HepG2 (cell line): ENCODE measurements around the gene DDAH2. TPM values are rescaled to one million over a fixed set of nuclear protein-coding genes. Genes with fewer than 3 reads are reported as not detected.
A peak's percentile ranks its signal among the peaks of the same experiment; 100 is the strongest.

Source experiments
- CTCF ChIP-seq: sonication (generic); formaldehyde crosslinking; IDR thresholded peaks from 2 replicates; pipeline ENCODE4 v1.5.0; 2020; ENCODE audit warnings: mild to moderate bottlenecking, missing genetic modification reagents, moderate library complexity
- FOXM1 ChIP-seq: sonication (generic); formaldehyde crosslinking; IDR thresholded peaks from 2 replicates; pipeline ENCODE4 v1.5.0; 2020; ENCODE audit warnings: missing genetic modification reagents
- FOXP4 ChIP-seq: sonication (generic); formaldehyde crosslinking; IDR thresholded peaks from 2 replicates; pipeline ENCODE4 v1.4.0; 2020; ENCODE audit warnings: missing genetic modification reagents
- KLF12 ChIP-seq: sonication (generic); formaldehyde crosslinking; IDR thresholded peaks from 2 replicates; pipeline ENCODE4 v1.4.0; 2020; ENCODE audit warnings: missing genetic modification reagents, borderline replicate concordance
- NFAT5 ChIP-seq: sonication (generic); formaldehyde crosslinking; IDR thresholded peaks from 2 replicates; pipeline ENCODE4 v1.4.0; 2020; ENCODE audit warnings: missing genetic modification reagents
- NR2F6 ChIP-seq, 2 experiments: IDR thresholded peaks; 2 replicates each; pipeline ENCODE4 v1.6.1; 2016; ENCODE audit warnings: antibody characterized with exemption in 1 of 2, mild to moderate bottlenecking in 1 of 2
- NR3C1 ChIP-seq: sonication (generic); formaldehyde crosslinking; IDR thresholded peaks from 2 replicates; pipeline ENCODE4 v1.4.0; 2020; ENCODE audit warnings: missing genetic modification reagents
- SKIL ChIP-seq: sonication (generic); formaldehyde crosslinking; IDR thresholded peaks from 2 replicates; pipeline ENCODE4 v1.8.0; 2022; ENCODE audit warnings: missing genetic modification reagents, mild to moderate bottlenecking, moderate library complexity, borderline replicate concordance
- ZKSCAN8 ChIP-seq: IDR thresholded peaks from 2 replicates; pipeline ENCODE4 v1.6.1; 2016; ENCODE audit warnings: borderline replicate concordance, missing genetic modification reagents, missing compliant biosample characterization
- ZNF121 ChIP-seq: sonication (generic); formaldehyde crosslinking; IDR thresholded peaks from 2 replicates; pipeline ENCODE4 v1.5.0; 2020; ENCODE audit warnings: mild to moderate bottlenecking, missing genetic modification reagents
- ZNF468 ChIP-seq: sonication (generic); formaldehyde crosslinking; IDR thresholded peaks from 2 replicates; pipeline ENCODE4 v1.8.0; 2022; ENCODE audit warnings: mild to moderate bottlenecking, moderate library complexity, missing genetic modification reagents
- ZNF543 ChIP-seq: sonication (generic); formaldehyde crosslinking; IDR thresholded peaks from 2 replicates; pipeline ENCODE4 v1.4.0; 2020; ENCODE audit warnings: mild to moderate bottlenecking, missing genetic modification reagents
- ZNF639 ChIP-seq: conservative IDR thresholded peaks from 2 replicates; pipeline ENCODE4 v1.6.1; 2018; ENCODE audit warnings: missing genetic modification reagents
- ZNF710 ChIP-seq: sonication (generic); formaldehyde crosslinking; IDR thresholded peaks from 2 replicates; pipeline ENCODE4 v1.5.0; 2020; ENCODE audit warnings: mild to moderate bottlenecking, missing genetic modification reagents, borderline replicate concordance
- polyA plus RNA-seq, 8 experiments: library from polyadenylated mRNA; depleted of rRNA in 3 of 8; stranded (reverse) in 7 of 8; unstranded in 1 of 8; fragments of >200 nt; fragmentation: Illumina TruSeq in 4 of 8; extraction: Trizol in 4 of 8; gene quantifications; 2 replicates each; pipeline versions ENCODE4 v1.2.1 to v1.2.3, GENCODE V29; 2011 to 2016; ENCODE audit warnings: low read depth in 4 of 8, missing spikeins in 1 of 8, mixed read lengths in 1 of 8; ENCODE audit not compliant: insufficient read depth in 1 of 8
- total RNA-seq, 5 experiments: library from RNA; depleted of rRNA; stranded (reverse); fragments of >200 nt; fragmentation: Illumina TruSeq; extraction: Trizol; gene quantifications; 2 replicates each; pipeline ENCODE4 v1.2.3, GENCODE V29; 2016; ENCODE audit warnings: low read depth in 1 of 5

Gene DDAH2
- total and polyA plus RNA-seq, 2 of the 13 experiments (the other 11 are each of a cell fraction or from before 2014, with no cell fraction given) = 16.4 to 21.1 TPM

- TF ChIP-seq NFAT5 (CRISPR knock-in tag) (peak; percentile 14; the same call in 1 of the 2 replicates), ZKSCAN8 (CRISPR knock-in tag) (peak; percentile 70; the same call in 1 of the 2 replicates), ZNF543 (CRISPR knock-in tag) (peak; percentile 58; the same call in 1 of the 2 replicates), KLF12 (peak; percentile 86), CTCF (CRISPR knock-in tag) (peak; percentile 96), NR3C1 (CRISPR knock-in tag) (no peak), ZNF710 (CRISPR knock-in tag) (peak; percentile 52; the same call in 1 of the 2 replicates), SKIL (CRISPR knock-in tag) (no peak), ZNF468 (CRISPR knock-in tag) (no peak), NR2F6 (IDR thresholded peaks at IDR 0.05) (0 out of 2 replicates have a peak, but pooled peaks have one; percentile 38), NR2F6 (CRISPR knock-in tag; IDR thresholded peaks at IDR 0.05) (peak; percentile 33), ZNF121 (CRISPR knock-in tag) (peak; percentile 9; the same call in 1 of the 2 replicates), FOXP4 (CRISPR knock-in tag) (peak; percentile 59), ZNF639 (CRISPR knock-in tag) (peak; percentile 84; the same call in 1 of the 2 replicates), FOXM1 (CRISPR knock-in tag) (no peak)
Observed at GRCh38 chr6:31729515-31729978, 448 bp upstream of the DDAH2 start (continued).
